Peyer's patch (tissue), 4 donors: ENCODE measurements around the gene CTAGE1.

Experiments
- POLR2A ChIP-seq, 2 donors: fragments of 450-650 bp; IDR thresholded peaks; one replicate each; pipeline ENCODE4 v1.5.1; 2017; ENCODE audit warnings: antibody characterized with exemption in 2 of 2, mild to moderate bottlenecking in 2 of 2, moderate library complexity in 2 of 2
- TF ChIP-seq, protein P1 (sequence below), 6 experiments: fragments of 450-650 bp in 4 of 6; fragments of 200-600 bp in 2 of 6; sonication (generic) in 1 of 6; IDR thresholded peaks; one replicate each; pipeline ENCODE4 v1.5.1; 2017 to 2019; ENCODE audit warnings: antibody characterized with exemption in 6 of 6, mild to moderate bottlenecking in 3 of 6, moderate library complexity in 1 of 6

DNA sequence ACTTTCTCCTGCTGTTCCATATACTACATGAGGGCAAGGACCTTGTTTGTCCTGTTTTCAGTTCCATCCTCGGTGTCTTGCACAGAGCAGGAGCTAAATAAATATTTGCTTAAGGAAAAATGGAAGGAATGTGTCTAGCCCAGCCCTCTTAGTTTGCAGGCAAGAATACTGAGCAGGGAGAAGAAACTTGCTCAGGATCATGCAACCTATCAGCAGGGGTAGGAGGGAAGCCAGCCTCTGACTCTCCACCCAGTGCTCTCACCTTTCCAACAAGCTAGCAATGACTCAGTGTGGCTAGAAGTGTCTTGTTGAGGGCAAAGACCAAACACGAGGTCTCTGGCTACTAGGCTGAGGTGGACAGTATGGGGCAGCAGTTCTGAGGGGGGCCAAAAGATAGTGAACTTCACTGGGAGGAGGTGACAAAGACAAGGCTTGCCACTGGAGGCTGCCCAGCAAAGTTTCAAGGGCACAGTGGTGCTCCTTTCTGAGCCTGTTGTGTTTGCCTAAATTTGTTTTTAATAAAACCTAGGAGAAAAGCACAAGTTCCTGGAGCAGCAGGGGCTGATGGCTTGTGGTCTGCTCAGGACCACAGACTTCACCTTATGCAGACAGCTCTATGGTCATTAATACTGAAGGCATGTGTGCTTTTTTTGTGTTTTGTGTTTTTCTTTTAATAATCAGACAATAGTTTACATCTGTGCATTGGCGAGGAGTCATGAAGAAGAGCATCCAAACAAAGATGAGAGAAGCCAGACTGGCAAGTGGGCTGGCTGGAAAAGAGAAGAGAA lies 49.1 kb upstream of the CTAGE1 start:
- TF ChIP-seq, protein P1, sequence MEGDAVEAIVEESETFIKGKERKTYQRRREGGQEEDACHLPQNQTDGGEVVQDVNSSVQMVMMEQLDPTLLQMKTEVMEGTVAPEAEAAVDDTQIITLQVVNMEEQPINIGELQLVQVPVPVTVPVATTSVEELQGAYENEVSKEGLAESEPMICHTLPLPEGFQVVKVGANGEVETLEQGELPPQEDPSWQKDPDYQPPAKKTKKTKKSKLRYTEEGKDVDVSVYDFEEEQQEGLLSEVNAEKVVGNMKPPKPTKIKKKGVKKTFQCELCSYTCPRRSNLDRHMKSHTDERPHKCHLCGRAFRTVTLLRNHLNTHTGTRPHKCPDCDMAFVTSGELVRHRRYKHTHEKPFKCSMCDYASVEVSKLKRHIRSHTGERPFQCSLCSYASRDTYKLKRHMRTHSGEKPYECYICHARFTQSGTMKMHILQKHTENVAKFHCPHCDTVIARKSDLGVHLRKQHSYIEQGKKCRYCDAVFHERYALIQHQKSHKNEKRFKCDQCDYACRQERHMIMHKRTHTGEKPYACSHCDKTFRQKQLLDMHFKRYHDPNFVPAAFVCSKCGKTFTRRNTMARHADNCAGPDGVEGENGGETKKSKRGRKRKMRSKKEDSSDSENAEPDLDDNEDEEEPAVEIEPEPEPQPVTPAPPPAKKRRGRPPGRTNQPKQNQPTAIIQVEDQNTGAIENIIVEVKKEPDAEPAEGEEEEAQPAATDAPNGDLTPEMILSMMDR (IDR thresholded peaks at IDR 0.05), result no peak
- TF ChIP-seq POLR2A (IDR thresholded peaks at IDR 0.05), result no peak
